ENCODE results near the gene ENPP3.

DNA sequence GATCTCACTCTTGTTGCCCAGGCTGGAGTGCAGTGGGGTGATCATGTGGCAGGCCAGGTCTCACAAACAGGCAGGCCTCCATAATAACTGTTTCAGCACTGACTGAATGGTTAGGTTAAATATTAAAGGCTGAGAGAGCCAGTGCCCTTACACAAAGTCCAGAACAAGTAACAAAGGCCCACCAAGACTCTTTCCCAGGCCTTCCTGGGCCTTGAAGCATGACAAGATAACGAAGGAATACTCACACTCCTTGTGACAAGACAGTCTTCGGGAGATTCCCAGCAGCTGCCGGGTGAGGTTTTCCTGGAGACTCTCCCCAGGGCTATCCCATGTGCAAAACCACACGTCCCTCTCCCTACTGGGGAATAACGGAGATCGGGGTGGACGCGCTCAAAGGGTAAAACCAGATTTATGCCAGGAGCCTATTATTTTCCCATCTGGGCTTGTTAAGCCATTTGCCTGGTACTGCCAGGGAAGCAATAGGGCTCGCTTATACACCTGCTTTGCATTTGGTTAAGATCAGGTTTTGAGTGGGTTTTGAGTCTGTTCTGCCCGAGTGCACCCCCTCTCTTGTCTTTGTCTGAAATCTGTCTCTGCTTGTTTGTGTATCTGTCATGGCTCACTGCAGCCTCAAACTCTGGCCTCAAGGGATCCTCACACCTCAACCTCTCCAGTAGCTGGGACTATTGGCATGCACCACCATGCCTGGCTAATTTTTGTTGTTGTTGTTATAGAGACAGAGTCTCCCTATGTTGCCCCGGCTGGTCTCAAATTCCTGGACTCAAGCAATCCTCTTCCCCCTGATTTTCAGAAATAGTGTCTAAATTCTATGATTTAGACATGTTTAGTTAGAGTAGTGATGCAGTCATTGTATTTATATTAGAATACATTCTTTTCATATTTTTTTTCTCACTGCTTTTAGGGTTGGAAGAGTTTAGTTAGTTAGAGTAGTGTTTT is 1.4 kb upstream of the ENPP3 start:
- TF ChIP-seq, protein P1, sequence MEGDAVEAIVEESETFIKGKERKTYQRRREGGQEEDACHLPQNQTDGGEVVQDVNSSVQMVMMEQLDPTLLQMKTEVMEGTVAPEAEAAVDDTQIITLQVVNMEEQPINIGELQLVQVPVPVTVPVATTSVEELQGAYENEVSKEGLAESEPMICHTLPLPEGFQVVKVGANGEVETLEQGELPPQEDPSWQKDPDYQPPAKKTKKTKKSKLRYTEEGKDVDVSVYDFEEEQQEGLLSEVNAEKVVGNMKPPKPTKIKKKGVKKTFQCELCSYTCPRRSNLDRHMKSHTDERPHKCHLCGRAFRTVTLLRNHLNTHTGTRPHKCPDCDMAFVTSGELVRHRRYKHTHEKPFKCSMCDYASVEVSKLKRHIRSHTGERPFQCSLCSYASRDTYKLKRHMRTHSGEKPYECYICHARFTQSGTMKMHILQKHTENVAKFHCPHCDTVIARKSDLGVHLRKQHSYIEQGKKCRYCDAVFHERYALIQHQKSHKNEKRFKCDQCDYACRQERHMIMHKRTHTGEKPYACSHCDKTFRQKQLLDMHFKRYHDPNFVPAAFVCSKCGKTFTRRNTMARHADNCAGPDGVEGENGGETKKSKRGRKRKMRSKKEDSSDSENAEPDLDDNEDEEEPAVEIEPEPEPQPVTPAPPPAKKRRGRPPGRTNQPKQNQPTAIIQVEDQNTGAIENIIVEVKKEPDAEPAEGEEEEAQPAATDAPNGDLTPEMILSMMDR (conservative IDR thresholded peaks at IDR 0.05; ENCODE audit: low read depth in 2 of 2): no peak
- no peak for TF ChIP-seq EZH2 (IDR thresholded peaks at IDR 0.05; ENCODE audit: low read depth, unreplicated experiment)
- no peak for TF ChIP-seq EZH2phosphoT487 (IDR thresholded peaks at IDR 0.05; ENCODE audit: unreplicated experiment)
- TF ChIP-seq CREB1 (CRISPR knock-in tag; IDR thresholded peaks at IDR 0.05; ENCODE audit: low read depth): no peak
- TF ChIP-seq, protein P2, sequence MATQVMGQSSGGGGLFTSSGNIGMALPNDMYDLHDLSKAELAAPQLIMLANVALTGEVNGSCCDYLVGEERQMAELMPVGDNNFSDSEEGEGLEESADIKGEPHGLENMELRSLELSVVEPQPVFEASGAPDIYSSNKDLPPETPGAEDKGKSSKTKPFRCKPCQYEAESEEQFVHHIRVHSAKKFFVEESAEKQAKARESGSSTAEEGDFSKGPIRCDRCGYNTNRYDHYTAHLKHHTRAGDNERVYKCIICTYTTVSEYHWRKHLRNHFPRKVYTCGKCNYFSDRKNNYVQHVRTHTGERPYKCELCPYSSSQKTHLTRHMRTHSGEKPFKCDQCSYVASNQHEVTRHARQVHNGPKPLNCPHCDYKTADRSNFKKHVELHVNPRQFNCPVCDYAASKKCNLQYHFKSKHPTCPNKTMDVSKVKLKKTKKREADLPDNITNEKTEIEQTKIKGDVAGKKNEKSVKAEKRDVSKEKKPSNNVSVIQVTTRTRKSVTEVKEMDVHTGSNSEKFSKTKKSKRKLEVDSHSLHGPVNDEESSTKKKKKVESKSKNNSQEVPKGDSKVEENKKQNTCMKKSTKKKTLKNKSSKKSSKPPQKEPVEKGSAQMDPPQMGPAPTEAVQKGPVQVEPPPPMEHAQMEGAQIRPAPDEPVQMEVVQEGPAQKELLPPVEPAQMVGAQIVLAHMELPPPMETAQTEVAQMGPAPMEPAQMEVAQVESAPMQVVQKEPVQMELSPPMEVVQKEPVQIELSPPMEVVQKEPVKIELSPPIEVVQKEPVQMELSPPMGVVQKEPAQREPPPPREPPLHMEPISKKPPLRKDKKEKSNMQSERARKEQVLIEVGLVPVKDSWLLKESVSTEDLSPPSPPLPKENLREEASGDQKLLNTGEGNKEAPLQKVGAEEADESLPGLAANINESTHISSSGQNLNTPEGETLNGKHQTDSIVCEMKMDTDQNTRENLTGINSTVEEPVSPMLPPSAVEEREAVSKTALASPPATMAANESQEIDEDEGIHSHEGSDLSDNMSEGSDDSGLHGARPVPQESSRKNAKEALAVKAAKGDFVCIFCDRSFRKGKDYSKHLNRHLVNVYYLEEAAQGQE (IDR thresholded peaks at IDR 0.05; ENCODE audit: unreplicated experiment): no peak
- TF ChIP-seq POLR2AphosphoS5 (IDR thresholded peaks at IDR 0.05; ENCODE audit: low read depth): no peak
- TF ChIP-seq JUNB (IDR thresholded peaks at IDR 0.05; ENCODE audit: unreplicated experiment): no peak
- no peak for TF ChIP-seq NANOG (IDR thresholded peaks at IDR 0.05; ENCODE audit: borderline replicate concordance)
- TF ChIP-seq STAT1 (IDR thresholded peaks at IDR 0.05; ENCODE audit: unreplicated experiment): no peak
- TF ChIP-seq, protein P3, sequence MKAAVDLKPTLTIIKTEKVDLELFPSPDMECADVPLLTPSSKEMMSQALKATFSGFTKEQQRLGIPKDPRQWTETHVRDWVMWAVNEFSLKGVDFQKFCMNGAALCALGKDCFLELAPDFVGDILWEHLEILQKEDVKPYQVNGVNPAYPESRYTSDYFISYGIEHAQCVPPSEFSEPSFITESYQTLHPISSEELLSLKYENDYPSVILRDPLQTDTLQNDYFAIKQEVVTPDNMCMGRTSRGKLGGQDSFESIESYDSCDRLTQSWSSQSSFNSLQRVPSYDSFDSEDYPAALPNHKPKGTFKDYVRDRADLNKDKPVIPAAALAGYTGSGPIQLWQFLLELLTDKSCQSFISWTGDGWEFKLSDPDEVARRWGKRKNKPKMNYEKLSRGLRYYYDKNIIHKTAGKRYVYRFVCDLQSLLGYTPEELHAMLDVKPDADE (IDR thresholded peaks at IDR 0.05): no peak
- TF ChIP-seq ZNF331 (CRISPR knock-in tag; IDR thresholded peaks at IDR 0.05; ENCODE audit: low read depth): no peak
- TF ChIP-seq, protein P4, sequence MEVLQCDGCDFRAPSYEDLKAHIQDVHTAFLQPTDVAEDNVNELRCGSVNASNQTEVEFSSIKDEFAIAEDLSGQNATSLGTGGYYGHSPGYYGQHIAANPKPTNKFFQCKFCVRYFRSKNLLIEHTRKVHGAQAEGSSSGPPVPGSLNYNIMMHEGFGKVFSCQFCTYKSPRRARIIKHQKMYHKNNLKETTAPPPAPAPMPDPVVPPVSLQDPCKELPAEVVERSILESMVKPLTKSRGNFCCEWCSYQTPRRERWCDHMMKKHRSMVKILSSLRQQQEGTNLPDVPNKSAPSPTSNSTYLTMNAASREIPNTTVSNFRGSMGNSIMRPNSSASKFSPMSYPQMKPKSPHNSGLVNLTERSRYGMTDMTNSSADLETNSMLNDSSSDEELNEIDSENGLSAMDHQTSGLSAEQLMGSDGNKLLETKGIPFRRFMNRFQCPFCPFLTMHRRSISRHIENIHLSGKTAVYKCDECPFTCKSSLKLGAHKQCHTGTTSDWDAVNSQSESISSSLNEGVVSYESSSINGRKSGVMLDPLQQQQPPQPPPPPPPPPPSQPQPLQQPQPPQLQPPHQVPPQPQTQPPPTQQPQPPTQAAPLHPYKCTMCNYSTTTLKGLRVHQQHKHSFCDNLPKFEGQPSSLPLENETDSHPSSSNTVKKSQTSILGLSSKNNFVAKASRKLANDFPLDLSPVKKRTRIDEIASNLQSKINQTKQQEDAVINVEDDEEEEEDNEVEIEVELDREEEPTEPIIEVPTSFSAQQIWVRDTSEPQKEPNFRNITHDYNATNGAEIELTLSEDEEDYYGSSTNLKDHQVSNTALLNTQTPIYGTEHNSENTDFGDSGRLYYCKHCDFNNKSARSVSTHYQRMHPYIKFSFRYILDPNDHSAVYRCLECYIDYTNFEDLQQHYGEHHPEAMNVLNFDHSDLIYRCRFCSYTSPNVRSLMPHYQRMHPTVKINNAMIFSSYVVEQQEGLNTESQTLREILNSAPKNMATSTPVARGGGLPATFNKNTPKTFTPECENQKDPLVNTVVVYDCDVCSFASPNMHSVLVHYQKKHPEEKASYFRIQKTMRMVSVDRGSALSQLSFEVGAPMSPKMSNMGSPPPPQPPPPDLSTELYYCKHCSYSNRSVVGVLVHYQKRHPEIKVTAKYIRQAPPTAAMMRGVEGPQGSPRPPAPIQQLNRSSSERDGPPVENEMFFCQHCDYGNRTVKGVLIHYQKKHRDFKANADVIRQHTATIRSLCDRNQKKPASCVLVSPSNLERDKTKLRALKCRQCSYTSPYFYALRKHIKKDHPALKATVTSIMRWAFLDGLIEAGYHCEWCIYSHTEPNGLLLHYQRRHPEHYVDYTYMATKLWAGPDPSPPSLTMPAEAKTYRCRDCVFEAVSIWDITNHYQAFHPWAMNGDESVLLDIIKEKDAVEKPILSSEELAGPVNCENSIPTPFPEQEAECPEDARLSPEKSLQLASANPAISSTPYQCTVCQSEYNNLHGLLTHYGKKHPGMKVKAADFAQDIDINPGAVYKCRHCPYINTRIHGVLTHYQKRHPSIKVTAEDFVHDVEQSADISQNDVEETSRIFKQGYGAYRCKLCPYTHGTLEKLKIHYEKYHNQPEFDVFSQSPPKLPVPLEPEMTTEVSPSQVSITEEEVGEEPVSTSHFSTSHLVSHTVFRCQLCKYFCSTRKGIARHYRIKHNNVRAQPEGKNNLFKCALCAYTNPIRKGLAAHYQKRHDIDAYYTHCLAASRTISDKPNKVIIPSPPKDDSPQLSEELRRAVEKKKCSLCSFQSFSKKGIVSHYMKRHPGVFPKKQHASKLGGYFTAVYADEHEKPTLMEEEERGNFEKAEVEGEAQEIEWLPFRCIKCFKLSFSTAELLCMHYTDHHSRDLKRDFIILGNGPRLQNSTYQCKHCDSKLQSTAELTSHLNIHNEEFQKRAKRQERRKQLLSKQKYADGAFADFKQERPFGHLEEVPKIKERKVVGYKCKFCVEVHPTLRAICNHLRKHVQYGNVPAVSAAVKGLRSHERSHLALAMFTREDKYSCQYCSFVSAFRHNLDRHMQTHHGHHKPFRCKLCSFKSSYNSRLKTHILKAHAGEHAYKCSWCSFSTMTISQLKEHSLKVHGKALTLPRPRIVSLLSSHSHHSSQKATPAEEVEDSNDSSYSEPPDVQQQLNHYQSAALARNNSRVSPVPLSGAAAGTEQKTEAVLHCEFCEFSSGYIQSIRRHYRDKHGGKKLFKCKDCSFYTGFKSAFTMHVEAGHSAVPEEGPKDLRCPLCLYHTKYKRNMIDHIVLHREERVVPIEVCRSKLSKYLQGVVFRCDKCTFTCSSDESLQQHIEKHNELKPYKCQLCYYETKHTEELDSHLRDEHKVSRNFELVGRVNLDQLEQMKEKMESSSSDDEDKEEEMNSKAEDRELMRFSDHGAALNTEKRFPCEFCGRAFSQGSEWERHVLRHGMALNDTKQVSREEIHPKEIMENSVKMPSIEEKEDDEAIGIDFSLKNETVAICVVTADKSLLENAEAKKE (CRISPR knock-in tag; IDR thresholded peaks at IDR 0.05): no peak
